ENCODE measurements around the gene KRTAP4-3. TPM values are rescaled to one million over a fixed set of nuclear protein-coding genes. Genes with fewer than 3 reads are reported as not detected.
"Not testable (repeated sequence)": the region's sequence is repeated elsewhere in the genome, so short reads cannot be mapped to it uniquely, and the experiment has no call there.

Gene KRTAP4-3
- total RNA-seq, 1 donor from 2014 or later: not detected

DNA sequence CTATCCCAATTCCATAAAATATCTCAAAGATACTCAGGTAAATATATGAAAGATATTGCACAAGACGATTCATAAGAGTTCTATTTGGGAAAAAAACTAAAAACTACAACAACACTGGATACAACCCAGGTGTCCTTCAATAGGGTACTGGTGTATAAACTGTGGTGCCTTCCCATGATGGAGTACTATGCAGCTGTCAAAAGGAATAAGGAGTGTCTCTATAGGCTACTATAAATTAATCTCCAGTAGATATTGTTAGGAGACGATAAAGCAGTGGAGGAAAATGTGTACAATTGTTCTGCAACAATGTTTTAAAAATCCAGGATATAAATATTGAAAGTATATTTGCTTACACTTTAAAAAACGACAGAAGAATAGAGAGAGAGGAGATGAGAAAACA lies 41.6 kb downstream of the KRTAP4-3 start:
- H3K36me3 ChIP-seq: no peaks in the 10 kb centered on the region
- ATAC-seq (no peak), DNase-seq (no peak)
- no peak overlapping the region for H3K27ac ChIP-seq
- no peaks in the 10 kb centered on the region for H3K9me3 ChIP-seq
- no peaks in the 10 kb centered on the region for H3K4me1 ChIP-seq
- TF ChIP-seq, protein P1, sequence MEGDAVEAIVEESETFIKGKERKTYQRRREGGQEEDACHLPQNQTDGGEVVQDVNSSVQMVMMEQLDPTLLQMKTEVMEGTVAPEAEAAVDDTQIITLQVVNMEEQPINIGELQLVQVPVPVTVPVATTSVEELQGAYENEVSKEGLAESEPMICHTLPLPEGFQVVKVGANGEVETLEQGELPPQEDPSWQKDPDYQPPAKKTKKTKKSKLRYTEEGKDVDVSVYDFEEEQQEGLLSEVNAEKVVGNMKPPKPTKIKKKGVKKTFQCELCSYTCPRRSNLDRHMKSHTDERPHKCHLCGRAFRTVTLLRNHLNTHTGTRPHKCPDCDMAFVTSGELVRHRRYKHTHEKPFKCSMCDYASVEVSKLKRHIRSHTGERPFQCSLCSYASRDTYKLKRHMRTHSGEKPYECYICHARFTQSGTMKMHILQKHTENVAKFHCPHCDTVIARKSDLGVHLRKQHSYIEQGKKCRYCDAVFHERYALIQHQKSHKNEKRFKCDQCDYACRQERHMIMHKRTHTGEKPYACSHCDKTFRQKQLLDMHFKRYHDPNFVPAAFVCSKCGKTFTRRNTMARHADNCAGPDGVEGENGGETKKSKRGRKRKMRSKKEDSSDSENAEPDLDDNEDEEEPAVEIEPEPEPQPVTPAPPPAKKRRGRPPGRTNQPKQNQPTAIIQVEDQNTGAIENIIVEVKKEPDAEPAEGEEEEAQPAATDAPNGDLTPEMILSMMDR (IDR thresholded peaks at IDR 0.05): no peak
- intact Hi-C loops (cut with DNase I): no loop called here
- no peak overlapping the region for H3K4me3 ChIP-seq
- no peaks in the 10 kb centered on the region for H3K27me3 ChIP-seq

DNA sequence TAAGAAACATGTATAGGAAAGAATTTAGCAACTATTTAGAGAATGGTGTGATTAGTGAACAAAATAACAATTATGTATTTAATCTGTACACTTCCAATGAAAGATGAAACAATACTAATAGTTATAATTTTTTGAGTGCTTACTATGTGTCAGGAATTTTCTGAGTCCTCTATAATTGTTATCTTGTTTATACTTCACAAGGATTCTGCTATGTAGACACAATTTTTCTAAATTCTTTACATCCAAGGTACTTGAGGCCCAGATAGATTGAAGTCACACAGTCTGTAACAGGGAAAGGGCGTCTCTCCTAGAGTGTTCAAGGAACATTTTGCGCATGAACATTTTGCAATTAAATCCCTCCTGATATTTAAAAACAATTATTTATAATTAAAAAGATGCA lies 43.0 kb downstream of the KRTAP4-3 start:
- intact Hi-C loops (cut with DNase I): no loop called here
- Histone ChIP-seq H3K36me3 (no peaks in the 10 kb centered on the region), H3K9me3 (no peaks in the 10 kb centered on the region), H3K27me3 (no peaks in the 10 kb centered on the region), H3K27ac (no peak overlapping the region), H3K4me3 (no peak overlapping the region), H3K4me1 (no peaks in the 10 kb centered on the region)
- DNase-seq (no peak), ATAC-seq (no peak)
- TF ChIP-seq, protein P1 (IDR thresholded peaks at IDR 0.05): no peak

DNA sequence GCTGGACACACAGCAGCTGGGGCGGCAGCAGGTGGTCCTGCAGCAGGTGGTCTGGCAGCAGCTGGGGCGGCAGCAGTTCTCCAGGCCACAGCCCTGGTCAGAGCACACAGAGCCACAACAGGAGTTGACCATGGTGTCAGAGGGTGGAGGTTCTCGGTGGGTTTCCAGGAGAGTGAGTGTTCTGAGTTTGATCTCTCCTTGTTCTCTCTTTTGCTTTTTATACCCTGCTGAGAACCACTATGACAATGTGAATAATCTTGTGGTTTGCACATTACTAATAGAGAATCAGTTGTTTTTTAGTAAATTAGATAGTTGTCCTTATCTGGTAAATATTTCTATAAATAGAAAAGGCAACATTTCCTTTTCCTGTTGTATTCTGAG lies 44.0 kb downstream of the KRTAP4-3 start, which contains the start of gene KRTAP4-12:
KRTAP4-12 (minus strand) TSS at position 192 of the 381 bp plus-strand sequence; CDS start at position 132, 60 bp downstream.
- H3K27ac ChIP-seq; H3K27me3 ChIP-seq; ATAC-seq; DNase-seq; H3K4me1 ChIP-seq; H3K36me3 ChIP-seq; H3K9me3 ChIP-seq; H3K4me3 ChIP-seq; intact Hi-C loops (cut with DNase I): not testable (repeated sequence)

DNA sequence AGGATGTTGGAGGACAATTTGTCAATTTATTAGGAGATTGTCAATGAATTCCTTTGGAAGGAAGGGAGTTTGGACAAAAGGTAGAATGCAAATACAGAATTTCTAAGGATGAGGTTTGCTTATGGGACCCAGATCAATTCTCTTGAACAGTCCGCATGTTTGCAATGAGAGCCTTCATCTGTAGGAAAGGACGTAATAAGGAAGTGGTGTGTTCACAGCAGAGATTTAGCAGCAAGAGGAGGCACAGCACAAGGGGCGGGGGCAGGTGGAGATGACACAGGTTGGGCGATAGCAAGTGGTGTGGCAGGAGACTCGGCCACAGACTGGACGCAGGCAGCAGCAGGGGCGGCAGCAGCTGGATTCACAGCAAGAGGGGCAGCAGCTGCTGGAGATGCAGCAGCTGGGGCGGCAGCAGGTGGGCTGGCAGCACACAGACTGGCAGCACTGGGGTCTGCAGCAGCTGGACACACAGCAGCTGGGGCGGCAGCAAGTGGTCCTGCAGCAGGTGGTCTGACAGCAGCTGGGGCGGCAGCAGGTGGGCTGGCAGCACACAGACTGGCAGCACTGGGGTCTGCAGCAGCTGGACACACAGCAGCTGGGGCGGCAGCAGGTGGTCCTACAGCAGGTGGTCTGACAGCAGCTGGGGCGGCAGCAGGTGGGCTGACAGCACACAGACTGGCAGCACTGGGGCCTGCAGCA lies 44.6 kb downstream of the KRTAP4-3 start:
- H3K4me3 ChIP-seq; H3K9me3 ChIP-seq; intact Hi-C loops (cut with DNase I); H3K27ac ChIP-seq; ATAC-seq; DNase-seq; H3K4me1 ChIP-seq; H3K27me3 ChIP-seq; H3K36me3 ChIP-seq: not testable (repeated sequence)

DNA sequence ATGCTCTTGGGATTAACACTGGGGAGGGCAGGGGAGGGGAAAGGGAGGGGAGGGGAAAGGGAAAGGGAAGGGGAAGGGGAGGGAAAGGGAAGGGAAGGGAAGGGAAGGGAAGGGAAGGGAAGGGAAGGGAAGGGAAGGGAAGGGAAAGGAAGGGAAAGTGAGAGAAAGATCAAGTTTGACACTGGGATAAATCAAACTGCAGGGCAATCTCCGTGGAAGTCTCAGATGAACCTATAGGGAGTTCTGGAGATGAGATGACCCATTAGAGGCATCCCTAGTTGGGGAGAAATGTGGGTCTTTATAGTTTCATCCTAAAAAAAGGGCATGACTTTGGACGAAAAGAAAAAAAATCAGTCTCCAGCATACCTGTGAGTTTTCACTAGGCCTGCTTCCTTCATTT lies 46.3 kb downstream of the KRTAP4-3 start:
- no peaks in the 10 kb centered on the region for H3K27me3 ChIP-seq

DNA sequence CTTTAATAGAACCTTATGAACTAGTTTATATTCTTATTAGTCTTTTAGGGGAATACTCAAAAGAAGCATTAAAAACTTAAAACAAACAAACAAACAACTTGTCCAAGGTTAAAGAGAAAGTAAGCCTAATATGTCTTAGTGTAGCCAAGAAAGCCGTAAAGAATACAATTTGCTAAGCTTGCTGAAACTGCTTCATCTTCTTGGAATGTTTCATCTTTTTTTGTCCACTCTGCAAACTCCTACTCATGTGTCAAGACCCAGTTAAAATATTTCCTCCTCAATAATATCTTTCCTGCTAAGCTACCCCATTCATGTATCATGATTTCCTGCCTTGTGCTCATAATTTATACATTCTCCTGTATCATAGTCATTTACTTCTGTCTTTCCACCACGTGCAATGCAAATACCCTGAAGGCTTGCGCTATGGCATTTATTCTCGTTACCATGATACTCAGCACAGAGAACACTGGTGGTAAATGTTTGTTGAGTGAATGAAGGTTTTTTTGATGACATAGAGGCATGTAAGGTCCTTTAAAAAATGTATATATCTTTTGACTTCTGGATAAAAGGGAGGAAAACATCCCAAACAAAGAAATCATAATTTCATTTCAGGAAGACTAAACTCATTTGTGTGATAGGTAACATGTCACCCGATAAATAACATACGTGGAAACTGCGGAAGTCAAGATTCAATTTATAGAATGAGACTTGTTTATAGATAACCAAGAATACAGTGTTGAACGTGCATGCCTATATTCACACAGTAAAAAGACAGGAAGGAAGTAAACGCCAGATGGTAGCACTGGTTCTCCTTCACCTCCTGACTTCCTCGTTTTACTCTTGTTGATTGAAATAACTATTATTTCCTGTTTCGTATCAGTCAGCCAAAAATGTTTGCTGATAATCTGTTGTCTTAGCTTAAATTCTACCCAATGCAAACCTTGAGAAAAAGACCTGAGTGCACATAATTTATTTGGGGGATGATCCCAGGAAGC lies 48.0 kb downstream of the KRTAP4-3 start:
- H3K4me3 ChIP-seq; H3K27ac ChIP-seq; ATAC-seq; DNase-seq; H3K27me3 ChIP-seq; intact Hi-C loops (cut with DNase I); H3K36me3 ChIP-seq; H3K9me3 ChIP-seq; H3K4me1 ChIP-seq: not testable (repeated sequence)

More for the DNA sequence above, 46.3 kb downstream of the KRTAP4-3 start:
- Histone ChIP-seq H3K4me1 (no peaks in the 10 kb centered on the region), H3K9me3 (no peaks in the 10 kb centered on the region), H3K36me3 (no peaks in the 10 kb centered on the region), H3K4me3 (no peak overlapping the region), H3K27ac (no peak overlapping the region)
- DNase-seq (no peak), ATAC-seq (no peak)
- intact Hi-C loops (cut with DNase I): no loop called here
- TF ChIP-seq, protein P1 (IDR thresholded peaks at IDR 0.05): no peak

DNA sequence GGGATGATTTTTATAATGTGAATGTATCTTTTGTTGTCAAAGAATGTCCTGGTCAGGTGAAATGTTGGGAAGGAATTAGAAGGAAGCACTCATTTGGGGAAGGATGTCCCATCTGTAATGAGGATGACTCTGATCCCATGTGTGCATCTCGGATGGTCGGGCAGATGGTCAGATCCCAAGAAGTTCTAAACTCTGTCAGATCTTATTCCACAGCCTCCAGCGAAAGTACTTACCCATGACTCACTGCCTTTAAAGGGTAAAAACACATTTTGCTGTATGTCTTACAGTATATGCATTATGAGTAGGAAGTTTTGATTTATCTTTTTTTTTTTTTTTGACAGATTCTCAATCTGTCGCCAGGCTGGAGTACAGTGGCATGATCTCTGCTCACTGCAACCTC lies 49.3 kb downstream of the KRTAP4-3 start:
- Histone ChIP-seq H3K36me3 (no peaks in the 10 kb centered on the region), H3K27ac (no peak overlapping the region), H3K4me1 (no peaks in the 10 kb centered on the region), H3K4me3 (no peak overlapping the region), H3K27me3 (no peaks in the 10 kb centered on the region), H3K9me3 (no peaks in the 10 kb centered on the region)
- intact Hi-C loops (cut with DNase I): no loop called here
- ATAC-seq (no peak), DNase-seq (no peak)
- TF ChIP-seq, protein P1 (IDR thresholded peaks at IDR 0.05): no peak

DNA sequence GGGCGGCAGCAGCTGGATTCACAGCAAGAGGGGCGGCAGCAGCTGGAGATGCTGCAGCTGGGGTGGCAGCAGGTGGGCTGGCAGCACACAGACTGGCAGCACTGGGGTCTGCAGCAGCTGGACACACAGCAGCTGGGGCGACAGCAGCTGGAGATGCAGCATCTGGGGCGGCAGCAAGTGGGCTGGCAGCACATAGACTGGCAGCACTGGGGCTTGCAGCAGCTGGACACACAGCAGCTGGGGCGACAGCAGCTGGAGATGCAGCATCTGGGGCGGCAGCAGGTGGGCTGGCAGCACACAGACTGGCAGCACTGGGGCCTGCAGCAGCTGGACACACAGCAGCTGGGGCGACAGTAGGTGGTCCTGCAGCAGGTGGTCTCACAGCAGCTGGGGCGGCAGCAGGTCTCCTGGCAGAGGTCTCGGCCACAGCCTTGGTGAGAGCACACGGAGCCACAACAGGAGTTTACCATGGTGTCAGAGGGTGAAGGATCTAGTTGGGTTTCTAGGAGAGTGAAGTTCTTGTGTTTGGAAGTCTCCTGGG lies 50.1 kb downstream of the KRTAP4-3 start, which contains the start of gene KRTAP4-11:
KRTAP4-11 (minus strand) TSS at position 528 of the 541 bp plus-strand sequence; CDS start at position 470, 58 bp downstream.
- H3K36me3 ChIP-seq; H3K4me1 ChIP-seq; H3K27ac ChIP-seq; ATAC-seq; H3K27me3 ChIP-seq; DNase-seq; H3K4me3 ChIP-seq; intact Hi-C loops (cut with DNase I); H3K9me3 ChIP-seq: not testable (repeated sequence)
